G401 (cell line): ENCODE results near the gene BABAM2. TPM values are rescaled to one million over a fixed set of nuclear protein-coding genes. Genes with fewer than 3 reads are reported as not detected.

Experiments used
- DNase-seq: peaks from one replicate; pipeline ENCODE4 v3.0.0-alpha.2; 2015; ENCODE audit warnings: low spot score
- in situ Hi-C: cut with HindIII; loops from 2 replicates; pipeline ENCODE4 v1.10.0; 2016; ENCODE audit warnings: low sequenced_read_pairs, mixed read lengths
- total RNA-seq: library from RNA; depleted of rRNA; stranded (reverse); fragments of >200 nt; shearing (Covaris generic); gene quantifications from 2 replicates; pipeline ENCODE4 v1.2.3, GENCODE V29; 2014

BABAM2 gene
- total RNA-seq, 1 experiment from 2014 or later: 42.3 TPM

GRCh38 chr2:28296904-28297303 lies 406.4 kb downstream of the BABAM2 start:
- no peak for DNase-seq
- in situ Hi-C loops: no loop called here

- in situ Hi-C loops: no loop called here
- DNase-seq: no peak
These were observed 407.0 kb downstream of the BABAM2 start for GRCh38 chr2:28297531-28297930.

- in situ Hi-C loops: no loop called here
- DNase-seq: no peak
These were observed 407.9 kb downstream of the BABAM2 start for GRCh38 chr2:28298406-28298805.

- no peak for DNase-seq
- in situ Hi-C loops: no loop called here
These were observed 410.2 kb downstream of the BABAM2 start for GRCh38 chr2:28300485-28301341.

GRCh38 chr2:28305202-28305601 lies 414.7 kb downstream of the BABAM2 start:
- in situ Hi-C loops: no loop called here
- DNase-seq: no peak

- DNase-seq: no peak
- in situ Hi-C loops: no loop called here
These were observed 419.6 kb downstream of the BABAM2 start for GRCh38 chr2:28310107-28310506.

- in situ Hi-C loops: no loop called here
- no peak for DNase-seq
These were observed 421.2 kb downstream of the BABAM2 start for GRCh38 chr2:28311660-28312249.

- in situ Hi-C loops: no loop called here
- no peak for DNase-seq
These were observed 422.0 kb downstream of the BABAM2 start for GRCh38 chr2:28312307-28313219.

GRCh38 chr2:28313220-28313784 lies 422.8 kb downstream of the BABAM2 start:
- no peak for DNase-seq

GRCh38 chr2:28314968-28315367 lies 424.4 kb downstream of the BABAM2 start:
- in situ Hi-C loops: no loop called here
- DNase-seq: no peak

More at GRCh38 chr2:28313220-28313784, 422.8 kb downstream of the BABAM2 start:
- in situ Hi-C loops: no loop called here

- no peak for DNase-seq
- in situ Hi-C loops: no loop called here
These were observed 426.2 kb downstream of the BABAM2 start for GRCh38 chr2:28316546-28317335.

GRCh38 chr2:28317390-28317789 lies 426.9 kb downstream of the BABAM2 start:
- no peak for DNase-seq
- in situ Hi-C loops: no loop called here

GRCh38 chr2:28318023-28318422 lies 427.5 kb downstream of the BABAM2 start:
- in situ Hi-C loops: no loop called here
- DNase-seq: no peak

- DNase-seq: no peak
- in situ Hi-C loops: no loop called here
These were observed 428.1 kb downstream of the BABAM2 start for GRCh38 chr2:28318462-28319117.

- in situ Hi-C loops: no loop called here
- no peak for DNase-seq
These were observed 428.8 kb downstream of the BABAM2 start for GRCh38 chr2:28319118-28320008.

GRCh38 chr2:28320009-28320365 lies 429.5 kb downstream of the BABAM2 start:
- in situ Hi-C loops: no loop called here
- no peak for DNase-seq

GRCh38 chr2:28320371-28320770 lies 429.8 kb downstream of the BABAM2 start:
- in situ Hi-C loops: no loop called here
- DNase-seq: no peak
